ENCODE data around the gene PHACTR3.

- TF ChIP-seq CTCF (conservative IDR thresholded peaks at IDR 0.05): no peak
- no peak for TF ChIP-seq ZFX (IDR thresholded peaks at IDR 0.05)
Measured at GRCh38 chr20:59864726-59865125, 260.4 kb downstream of the PHACTR3 start.

Measured in C4-2B (cell line).